IMR-90 (cell line): ENCODE measurements around the gene GPR176. TPM values are rescaled to one million over a fixed set of nuclear protein-coding genes. Genes with fewer than 3 reads are reported as not detected.

Experiments used
- ATAC-seq: fragments of 200-7000 bp; cut with Tn5 transposase; 2 replicates; pipeline ENCODE4 v1.9.1; 2020; ENCODE audit warnings: low read depth, mild to moderate bottlenecking, moderate library complexity
- BruUV-seq: library from RNA; stranded (reverse); fragments of 400-500 nt; replicated peaks from 2 replicates; lab custom pipeline; 2021; lab: Mats Ljungman, UMichigan
- CTCF ChIA-PET: fragments of 300-600 bp; formaldehyde crosslinking; extraction: SDS; loops from one replicate; lab custom pipeline; 2021; ENCODE audit warnings: antibody characterized with exemption; lab: Yijun Ruan, JAX
- POLR2A ChIA-PET: fragments of 300-600 bp; sonication (Branson Sonifier 250); formaldehyde crosslinking; loops from one replicate; lab custom pipeline; 2022; ENCODE audit warnings: antibody characterized with exemption; ENCODE audit not compliant: unreplicated experiment; lab: Charles Lee
- DNase-seq: peaks from one replicate; pipeline ENCODE4 v3.0.0; 2013
- H2AFZ ChIP-seq: replicated peaks from 2 replicates; pipeline ENCODE3; 2013; ENCODE audit warnings: low read length, mild to moderate bottlenecking; ENCODE audit not compliant: poor library complexity
- H2AK5ac ChIP-seq: 2 replicates; pipeline ENCODE4 v1.6.1; 2013; ENCODE audit warnings: low read depth, low read length, inconsistent platforms
- H2AK9ac ChIP-seq: replicated peaks from 2 replicates; pipeline ENCODE3; 2013; ENCODE audit warnings: mild to moderate bottlenecking, low read depth, low read length, moderate library complexity; ENCODE audit not compliant: poor library complexity
- H2BK120ac ChIP-seq: 2 replicates; pipeline ENCODE4 v1.6.1; 2013; ENCODE audit warnings: low read depth, low read length, inconsistent platforms
- H2BK15ac ChIP-seq: 3 replicates; pipeline ENCODE4 v1.6.1; 2013; ENCODE audit warnings: low read depth, low read length, inconsistent platforms
- H2BK20ac ChIP-seq: 2 replicates; pipeline ENCODE4 v1.6.1; 2013; ENCODE audit warnings: low read depth, mild to moderate bottlenecking, inconsistent platforms, low read length, moderate library complexity
- H2BK5ac ChIP-seq: 2 replicates; pipeline ENCODE4 v1.6.1; 2013; ENCODE audit warnings: mild to moderate bottlenecking, low read depth, low read length, inconsistent platforms; ENCODE audit not compliant: poor library complexity, severe bottlenecking
- H3K14ac ChIP-seq: replicated peaks from 2 replicates; pipeline ENCODE4 v1.6.1; 2013; ENCODE audit warnings: low read depth, low read length, inconsistent platforms
- H3K18ac ChIP-seq: 2 replicates; pipeline ENCODE4 v1.6.1; 2013; ENCODE audit warnings: low read depth, low read length, control low read depth
- H3K23ac ChIP-seq: 2 replicates; pipeline ENCODE4 v1.6.1; 2013; ENCODE audit warnings: low read depth, low read length, inconsistent platforms
- H3K27ac ChIP-seq: 2 replicates; pipeline ENCODE4 v1.5.1; 2013; ENCODE audit warnings: mild to moderate bottlenecking, control low read depth, low read length; ENCODE audit not compliant: insufficient read depth
- H3K27me3 ChIP-seq: 2 replicates; pipeline ENCODE4 v1.6.1; 2013; ENCODE audit warnings: low read length; ENCODE audit not compliant: control insufficient read depth, insufficient read depth
- H3K36me3 ChIP-seq: 2 replicates; pipeline ENCODE4 v1.6.1; 2013; ENCODE audit warnings: low read length, mixed read lengths; ENCODE audit not compliant: control insufficient read depth, insufficient read depth
- H3K4ac ChIP-seq: 2 replicates; pipeline ENCODE4 v1.6.1; 2013; ENCODE audit warnings: low read depth, low read length, inconsistent platforms
- H3K4me1 ChIP-seq: 2 replicates; pipeline ENCODE4 v1.6.1; 2013; ENCODE audit warnings: low read length, mixed read lengths; ENCODE audit not compliant: control insufficient read depth, insufficient read depth
- H3K4me2 ChIP-seq: 2 replicates; pipeline ENCODE4 v1.6.1; 2013; ENCODE audit warnings: low read depth, mild to moderate bottlenecking, control low read depth, low read length, moderate library complexity
- H3K4me3 ChIP-seq: 2 replicates; pipeline ENCODE4 v1.5.1; 2013; ENCODE audit warnings: low read depth, mild to moderate bottlenecking, control low read depth, low read length, moderate library complexity; ENCODE audit not compliant: insufficient read depth
- H3K56ac ChIP-seq: 2 replicates; pipeline ENCODE4 v1.6.1; 2013; ENCODE audit warnings: low read length, inconsistent platforms; ENCODE audit not compliant: insufficient read depth; ENCODE audit errors: extremely low read depth
- H3K79me1 ChIP-seq, 2 experiments: 2 replicates each; pipeline ENCODE4 v1.6.1; 2013; ENCODE audit warnings: low read length in 2 of 2, inconsistent platforms in 1 of 2, low read depth in 1 of 2
- H3K9ac ChIP-seq: 2 replicates; pipeline ENCODE4 v1.6.1; 2013; ENCODE audit warnings: low read depth, low read length, control low read depth
- H3K9me1 ChIP-seq: 2 replicates; pipeline ENCODE4 v1.6.1; 2013; ENCODE audit warnings: low read length, inconsistent platforms; ENCODE audit not compliant: insufficient read depth
- H3K9me3 ChIP-seq: 2 replicates; pipeline ENCODE4 v1.6.1; 2013; ENCODE audit warnings: low read length; ENCODE audit not compliant: control insufficient read depth, insufficient read depth
- H4K20me1 ChIP-seq: 2 replicates; pipeline ENCODE4 v1.6.1; 2013; ENCODE audit warnings: low read length, inconsistent platforms; ENCODE audit not compliant: insufficient read depth
- H4K5ac ChIP-seq: 2 replicates; pipeline ENCODE4 v1.6.1; 2013; ENCODE audit warnings: mild to moderate bottlenecking, low read depth, low read length, control low read depth
- H4K8ac ChIP-seq, 2 experiments: 2 replicates each; pipeline ENCODE4 v1.6.1; 2013; ENCODE audit warnings: low read depth in 2 of 2, low read length in 2 of 2, control low read depth in 1 of 2, inconsistent platforms in 1 of 2
- H4K91ac ChIP-seq: 2 replicates; pipeline ENCODE4 v1.6.1; 2013; ENCODE audit warnings: low read depth, low read length, inconsistent platforms; ENCODE audit not compliant: insufficient read depth
- BHLHE40 ChIP-seq: fragments of 150-350 bp; IDR thresholded peaks from 2 replicates; pipeline ENCODE4 v1.6.1; 2016; ENCODE audit warnings: mild to moderate bottlenecking, low read depth, low read length
- CEBPB ChIP-seq: IDR thresholded peaks from 2 replicates; pipeline ENCODE4 v1.6.1; 2012; ENCODE audit warnings: low read depth, low read length, improper control_type of control experiment
- FOS ChIP-seq: fragments of 150-350 bp; IDR thresholded peaks from 2 replicates; pipeline ENCODE4 v1.6.1; 2016; ENCODE audit warnings: low read depth, low read length
- MXI1 ChIP-seq: IDR thresholded peaks from 2 replicates; pipeline ENCODE4 v1.6.1; 2012; ENCODE audit warnings: low read depth, mild to moderate bottlenecking, low read length, moderate library complexity, borderline replicate concordance
- NFE2L2 ChIP-seq: fragments of 150-350 bp; IDR thresholded peaks from 2 replicates; pipeline ENCODE4 v1.6.1; 2016; ENCODE audit warnings: low read depth, mild to moderate bottlenecking, low read length
- POLR2A ChIP-seq: IDR thresholded peaks from 2 replicates; pipeline ENCODE4 v1.6.1; 2012; ENCODE audit warnings: mild to moderate bottlenecking, low read depth, low read length
- RAD21 ChIP-seq: IDR thresholded peaks from 2 replicates; pipeline ENCODE4 v1.6.1; 2012; ENCODE audit warnings: low read length, improper control_type of control experiment
- RCOR1 ChIP-seq: IDR thresholded peaks from 2 replicates; pipeline ENCODE4 v1.6.1; 2012; ENCODE audit warnings: mild to moderate bottlenecking, low read length, improper control_type of control experiment; ENCODE audit not compliant: insufficient replicate concordance
- SMC3 ChIP-seq: fragments of 150-350 bp; IDR thresholded peaks from 2 replicates; pipeline ENCODE4 v1.6.1; 2016; ENCODE audit warnings: low read depth, mild to moderate bottlenecking, antibody characterized with exemption, low read length, moderate library complexity
- WGBS, 2 experiments: methylation state at CpG; one replicate each; pipeline versions ENCODE4 v1.1.5 to v1.1.7; 2013; ENCODE audit warnings: missing lambda C conversion rate in 2 of 2; ENCODE audit not compliant: insufficient read length in 1 of 2; ENCODE audit errors: extremely low coverage in 2 of 2; 5-methylcytosine and 5-hydroxymethylcytosine counted together
- dilution Hi-C: fragments of 300-500 bp; cut with HindIII; formaldehyde crosslinking; loops from one replicate; pipeline ENCODE4 v1.14.3; 2018; ENCODE audit warnings: low sequenced_read_pairs; ENCODE audit not compliant: unreplicated experiment
- in situ Hi-C: fragments of 300-500 bp; cut with MboI; formaldehyde crosslinking; loops from 3 replicates; pipeline ENCODE4 v1.14.3; 2019; ENCODE audit warnings: low sequenced_read_pairs, inconsistent platforms, mixed read lengths
- intact Hi-C: fragments of 100-400 bp; cut with micrococcal nuclease; formaldehyde crosslinking; loops from 2 replicates; pipeline ENCODE4 v1.10.0; 2022
- polyA plus RNA-seq, 3 experiments: library from polyadenylated mRNA; depleted of rRNA; stranded (reverse); fragments of >200 nt; gene quantifications; 2 replicates each; pipeline ENCODE4 v1.2.3, GENCODE V29; 2012; ENCODE audit warnings: low replicate concordance in 1 of 3
- total RNA-seq: library from RNA; depleted of rRNA; stranded (reverse); fragments of >200 nt; gene quantifications from 2 replicates; pipeline ENCODE4 v1.2.3, GENCODE V29; 2012
- TF ChIP-seq, protein P1 (sequence below): fragments of 150-350 bp; IDR thresholded peaks from 2 replicates; pipeline ENCODE4 v1.6.1; 2016; ENCODE audit warnings: low read depth, mild to moderate bottlenecking, low read length, moderate library complexity, borderline replicate concordance
- TF ChIP-seq, protein P2 (sequence below): conservative IDR thresholded peaks from 2 replicates; pipeline ENCODE4 v1.5.1; 2012; ENCODE audit warnings: mild to moderate bottlenecking, low read depth, low read length, improper control_type of control experiment

The GPR176 gene
- total and polyA plus RNA-seq, 2 of the 4 experiments (the other 2 are of a cell fraction) = 114 to 246 TPM

DNA sequence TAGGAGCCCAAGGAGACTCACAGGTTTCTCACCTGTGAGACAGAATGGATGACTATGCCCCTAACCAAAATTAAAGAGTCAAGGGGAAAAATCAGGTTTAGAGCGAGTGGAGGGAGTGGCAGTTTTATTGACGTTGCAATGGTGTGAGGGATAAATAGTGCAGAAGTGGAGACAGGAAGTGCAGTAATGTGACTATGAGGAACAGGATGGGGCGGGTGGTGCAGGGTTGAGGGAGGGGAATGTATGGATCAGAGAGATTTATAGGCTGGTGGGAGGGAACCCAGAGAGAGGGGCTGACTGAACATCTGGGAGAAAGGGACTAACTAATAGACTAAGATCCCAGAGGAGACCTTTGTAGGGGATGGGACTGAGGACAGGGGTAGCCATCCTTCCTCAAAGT is 40.3 kb upstream of the GPR176 start:
- no peak for ATAC-seq
- Histone ChIP-seq H2BK120ac (no peak overlapping the region), H3K27ac (no peak overlapping the region), H3K56ac (no peak overlapping the region), H2AK9ac (no peak overlapping the region), H2BK15ac (no peak overlapping the region), H4K5ac (no peak overlapping the region), H3K9me1 (peaks cover 3% of the 10 kb centered on the region; the same call in 1 of the 2 replicates), H3K4me1 (peaks cover 2% of the 10 kb centered on the region; the same call in 1 of the 2 replicates), H3K4me3 (no peak overlapping the region), H3K4me2 (no peak overlapping the region), H3K18ac (no peak overlapping the region), H3K4ac (no peak overlapping the region), H4K91ac (no peak overlapping the region), H2AK5ac (no peak overlapping the region), H2BK5ac (no peak overlapping the region), H3K23ac (no peak overlapping the region), H4K8ac (no peak overlapping the region), H3K27me3 (no peaks in the 10 kb centered on the region), H3K14ac (no peak overlapping the region), H3K79me1 (peaks cover 19 to 55% of the 10 kb centered on the region in 2 experiments), H2BK20ac (no peak overlapping the region), H3K36me3 (peaks cover 41% of the 10 kb centered on the region), H4K20me1 (0 out of 2 replicates have a peak, but pooled peaks cover 5% of the 10 kb centered on the region), H2AFZ (no peak overlapping the region), H3K9me3 (no peaks in the 10 kb centered on the region), H3K9ac (no peak overlapping the region)
- ChIA-PET CTCF (no interaction called here), POLR2A (no interaction called here)
- TF ChIP-seq, protein P1, sequence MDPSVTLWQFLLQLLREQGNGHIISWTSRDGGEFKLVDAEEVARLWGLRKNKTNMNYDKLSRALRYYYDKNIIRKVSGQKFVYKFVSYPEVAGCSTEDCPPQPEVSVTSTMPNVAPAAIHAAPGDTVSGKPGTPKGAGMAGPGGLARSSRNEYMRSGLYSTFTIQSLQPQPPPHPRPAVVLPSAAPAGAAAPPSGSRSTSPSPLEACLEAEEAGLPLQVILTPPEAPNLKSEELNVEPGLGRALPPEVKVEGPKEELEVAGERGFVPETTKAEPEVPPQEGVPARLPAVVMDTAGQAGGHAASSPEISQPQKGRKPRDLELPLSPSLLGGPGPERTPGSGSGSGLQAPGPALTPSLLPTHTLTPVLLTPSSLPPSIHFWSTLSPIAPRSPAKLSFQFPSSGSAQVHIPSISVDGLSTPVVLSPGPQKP = no peak
- TF ChIP-seq NFE2L2 (no peak), CEBPB (no peak), SMC3 (no peak), RCOR1 (no peak), FOS (no peak), BHLHE40 (no peak), POLR2A (no peak), RAD21 (no peak), MXI1 (no peak)
- TF ChIP-seq, protein P2, sequence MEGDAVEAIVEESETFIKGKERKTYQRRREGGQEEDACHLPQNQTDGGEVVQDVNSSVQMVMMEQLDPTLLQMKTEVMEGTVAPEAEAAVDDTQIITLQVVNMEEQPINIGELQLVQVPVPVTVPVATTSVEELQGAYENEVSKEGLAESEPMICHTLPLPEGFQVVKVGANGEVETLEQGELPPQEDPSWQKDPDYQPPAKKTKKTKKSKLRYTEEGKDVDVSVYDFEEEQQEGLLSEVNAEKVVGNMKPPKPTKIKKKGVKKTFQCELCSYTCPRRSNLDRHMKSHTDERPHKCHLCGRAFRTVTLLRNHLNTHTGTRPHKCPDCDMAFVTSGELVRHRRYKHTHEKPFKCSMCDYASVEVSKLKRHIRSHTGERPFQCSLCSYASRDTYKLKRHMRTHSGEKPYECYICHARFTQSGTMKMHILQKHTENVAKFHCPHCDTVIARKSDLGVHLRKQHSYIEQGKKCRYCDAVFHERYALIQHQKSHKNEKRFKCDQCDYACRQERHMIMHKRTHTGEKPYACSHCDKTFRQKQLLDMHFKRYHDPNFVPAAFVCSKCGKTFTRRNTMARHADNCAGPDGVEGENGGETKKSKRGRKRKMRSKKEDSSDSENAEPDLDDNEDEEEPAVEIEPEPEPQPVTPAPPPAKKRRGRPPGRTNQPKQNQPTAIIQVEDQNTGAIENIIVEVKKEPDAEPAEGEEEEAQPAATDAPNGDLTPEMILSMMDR = no peak
- intact Hi-C loops = no loop called here
- in situ Hi-C loops = no loop called here
- no TSS peak for BruUV-seq
- DNase-seq = no peak
- 100% methylated on average over 3 of the region's 3 CpGs; no CpG with 5 or more reads in 1 of the 2 experiments for WGBS, 2 experiments
- dilution Hi-C loops = no loop called here
